Measurements from ENCODE around the gene SP2. TPM values are rescaled to one million over a fixed set of nuclear protein-coding genes. Genes with fewer than 3 reads are reported as not detected.

The SP2 gene
- total and polyA plus RNA-seq, 2 of the 8 experiments (the other 6 are each of a cell fraction or from before 2014, with no cell fraction given) = 5.6 to 13.8 TPM

GRCh38 chr17:47914306-47914948 lies 18.4 kb downstream of the SP2 start (continued):
- TF ChIP-seq RFX5 (IDR thresholded peaks at IDR 0.05; ENCODE audit: borderline replicate concordance, low read depth, low read length) (no peak), JUN (IDR thresholded peaks at IDR 0.05; ENCODE audit: low read depth, low read length) (no peak), KDM1A (IDR thresholded peaks at IDR 0.05; ENCODE audit: borderline replicate concordance, low read length) (no peak), SAP30 (IDR thresholded peaks at IDR 0.05; ENCODE audit: insufficient read depth, insufficient replicate concordance, low read length) (no peak)
